ENCODE results near the gene IL21R.

The IL21R gene

DNA sequence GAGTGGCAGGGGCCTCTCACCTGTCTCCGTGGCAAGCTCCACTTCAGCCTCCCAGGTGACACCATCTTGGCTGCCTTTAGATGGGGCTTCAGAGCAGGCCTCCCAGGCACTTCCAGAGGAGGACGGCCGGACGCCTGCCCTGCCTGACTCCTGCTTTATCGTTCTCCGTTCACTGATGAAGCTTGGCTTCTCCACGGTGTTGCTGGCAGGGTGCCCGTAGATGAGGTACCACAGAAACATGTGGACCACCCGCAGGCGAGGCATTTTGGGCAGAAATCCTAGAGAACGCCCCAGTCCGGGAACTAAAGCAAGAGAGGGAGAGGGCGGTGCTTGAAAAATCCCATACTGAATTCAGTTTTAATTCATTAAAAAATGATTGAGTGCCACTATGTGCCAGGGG lies 93.2 kb downstream of the IL21R start:
- FAIRE-seq, result no peak

DNA sequence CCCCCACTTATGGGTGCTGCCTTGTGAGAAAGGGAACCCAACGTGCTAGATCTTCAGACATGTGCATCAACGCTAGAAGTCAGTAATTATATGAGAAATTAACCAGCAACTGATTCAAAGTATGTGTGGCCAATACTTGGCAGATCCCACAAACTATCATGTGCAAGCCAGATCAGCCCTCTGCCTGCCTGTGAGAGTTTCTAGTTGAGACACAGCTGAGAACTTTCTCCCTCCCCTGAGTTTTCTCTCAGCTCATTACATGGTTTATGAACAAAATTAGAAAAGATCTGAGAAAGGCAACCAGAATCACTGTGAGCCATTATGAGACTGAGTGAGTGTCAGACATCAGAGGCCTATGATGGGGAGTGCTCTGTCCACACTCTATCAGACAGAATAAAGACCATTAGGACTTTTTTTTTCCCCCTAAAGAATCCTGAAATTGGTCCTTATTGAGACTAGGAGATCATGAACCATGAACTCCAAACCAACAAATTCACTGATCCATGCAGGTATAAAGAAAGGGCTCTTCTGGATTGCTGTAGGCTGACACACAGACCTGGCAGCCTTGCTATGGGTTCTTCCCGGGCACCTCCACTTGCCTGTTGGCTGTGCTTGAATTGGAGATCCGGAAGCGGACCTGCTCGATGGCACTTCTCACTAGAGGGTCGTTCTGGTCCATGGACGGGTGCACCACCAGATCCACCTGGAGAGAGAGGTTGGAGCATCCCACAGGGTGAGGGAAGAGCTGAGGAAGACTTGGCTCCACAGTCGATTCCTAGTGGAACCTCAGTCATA lies 96.3 kb downstream of the IL21R start:
- no peak for FAIRE-seq

DNA sequence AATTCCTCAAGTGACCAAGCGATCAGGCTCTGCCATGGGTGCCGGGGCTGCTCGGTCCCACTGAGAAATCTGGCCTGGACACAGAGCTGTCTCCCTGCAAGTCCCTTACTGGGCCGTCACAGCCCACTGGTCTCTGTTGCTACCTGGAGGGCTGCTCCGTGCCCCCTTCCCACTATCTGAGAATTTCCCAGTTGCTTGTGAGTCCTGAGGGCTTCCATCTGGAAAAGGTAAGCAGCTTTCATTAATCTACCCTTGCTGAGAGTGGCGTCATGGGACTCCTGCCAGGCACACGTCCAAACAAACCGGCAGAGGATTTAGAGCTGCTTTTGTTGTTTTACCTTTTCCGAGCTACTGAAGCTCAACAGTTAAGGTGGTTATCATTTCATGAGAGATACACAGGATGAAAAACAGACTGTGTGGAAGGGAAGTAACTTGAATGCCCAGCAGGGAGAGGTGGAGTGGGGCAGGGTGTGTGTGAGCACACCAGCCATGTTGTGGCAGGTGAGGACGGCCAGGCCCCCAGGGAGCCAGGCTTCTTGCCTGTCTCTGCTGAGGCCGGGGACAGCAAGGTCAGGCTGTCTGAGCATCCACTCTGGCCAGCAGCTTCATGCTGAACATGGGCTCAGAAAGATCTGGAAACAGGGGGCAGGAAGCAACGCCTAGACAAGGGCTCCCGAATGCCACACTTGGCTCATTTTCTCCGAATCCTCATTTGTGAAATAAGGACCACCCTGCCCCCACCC lies 97.1 kb downstream of the IL21R start:
- no peak for FAIRE-seq

DNA sequence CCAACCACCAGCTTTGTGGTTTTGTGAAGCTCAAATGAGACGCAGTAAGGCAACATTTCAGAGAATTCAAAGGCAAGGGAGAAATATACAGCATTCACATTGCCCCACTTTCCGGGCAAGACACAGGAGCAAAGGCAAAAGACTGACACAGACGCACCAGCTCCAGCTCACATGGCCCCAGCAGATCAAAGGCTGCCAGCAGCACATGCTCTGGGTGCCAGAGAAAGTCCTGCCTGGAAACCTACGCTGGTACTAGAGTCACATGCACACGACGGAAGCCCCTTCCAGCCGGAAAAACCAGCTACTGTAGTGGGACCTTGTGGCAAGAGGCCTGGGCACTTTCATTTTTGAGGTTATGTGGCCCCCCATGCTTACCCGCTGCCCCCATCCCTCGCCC lies 97.7 kb downstream of the IL21R start:
- FAIRE-seq, result no peak

DNA sequence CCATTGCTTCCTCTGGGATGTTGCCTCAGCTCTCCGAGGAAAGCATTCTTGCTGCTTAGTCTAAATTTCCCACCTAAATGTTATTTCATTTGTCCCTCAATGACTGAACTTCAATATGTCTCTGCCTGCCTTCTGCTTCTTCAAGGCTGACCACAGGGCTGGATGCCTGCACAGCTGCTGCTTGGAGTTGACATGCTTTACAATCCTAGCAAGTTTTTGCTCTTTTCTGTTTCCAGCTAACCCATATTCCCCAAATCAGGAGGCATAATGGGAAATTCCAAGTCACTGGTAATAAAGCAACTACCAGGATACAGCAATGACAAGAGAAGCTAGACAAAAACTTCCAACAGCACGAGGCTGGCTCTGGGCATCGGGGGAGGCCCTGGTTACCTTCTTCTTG lies 98.8 kb downstream of the IL21R start:
- FAIRE-seq, result no peak
